ENCODE data around the gene KCNK6. TPM values are rescaled to one million over a fixed set of nuclear protein-coding genes. Genes with fewer than 3 reads are reported as not detected.

Gene KCNK6
- total and polyA plus RNA-seq, 2 donors (not counting 3 experiments of a cell fraction or from before 2014, with no cell fraction given): 7.4 to 11.3 TPM

- POLR2A ChIA-PET: no interaction called here
- intact Hi-C loops (cut with micrococcal nuclease): no loop called here
- H3K4me3 ChIP-seq (replicated peaks in 1 of 3; ENCODE audit: insufficient read depth in 1 of 3, low read depth in 1 of 3, low read length in 3 of 3): no peak overlapping the region
- FAIRE-seq (no peak), DNase-seq (ENCODE audit: low read depth, low spot score) (no peak)
- H3K79me2 ChIP-seq (ENCODE audit: control insufficient read depth, insufficient read depth, low read length): peaks cover 14% of the 10 kb centered on the region
- no peak overlapping the region for H3K9ac ChIP-seq (replicated peaks; ENCODE audit: extremely low read depth, insufficient read depth, low read length)
- no peak for TF ChIP-seq FOS (IDR thresholded peaks at IDR 0.05; ENCODE audit: borderline replicate concordance, insufficient read depth, low read length)
- no peak for TF ChIP-seq MYC (IDR thresholded peaks at IDR 0.05; ENCODE audit: low read depth, low read length)
- no peak for TF ChIP-seq EZH2 (IDR thresholded peaks at IDR 0.05; ENCODE audit: borderline replicate concordance, low read depth, low read length, severe bottlenecking)
- TF ChIP-seq JUN (IDR thresholded peaks at IDR 0.05; ENCODE audit: borderline replicate concordance, insufficient read depth, insufficient read length, low read depth): no peak
- no peak for TF ChIP-seq POLR2AphosphoS5 (IDR thresholded peaks at IDR 0.05; ENCODE audit: insufficient read depth, low read depth, low read length)
- no peak for TF ChIP-seq POLR2A (IDR thresholded peaks at IDR 0.05; ENCODE audit: low read depth, low read length)
- H2AFZ ChIP-seq (ENCODE audit: low read depth, low read length): no peak overlapping the region
- H3K27me3 ChIP-seq (ENCODE audit: control insufficient read depth in 2 of 2, insufficient read depth in 2 of 2, low read length in 2 of 2): no peaks in the 10 kb centered on the region
- dilution Hi-C loops (cut with MboI; ENCODE audit: extremely low pct_ligation_motif_present, low sequenced_read_pairs): no loop called here
- H3K27ac ChIP-seq (ENCODE audit: insufficient read depth, low read depth, low read length): no peak overlapping the region
- H3K4me2 ChIP-seq (ENCODE audit: insufficient read depth, low read length): no peak overlapping the region
- CTCF ChIA-PET: no interaction called here
- H3K36me3 ChIP-seq (ENCODE audit: control insufficient read depth in 2 of 2, extremely low read depth in 1 of 2, insufficient read depth in 2 of 2, low read length in 2 of 2): peaks cover 12 to 42% of the 10 kb centered on the region in 2 experiments
- H3K9me3 ChIP-seq (replicated peaks; ENCODE audit: control insufficient read depth, insufficient read depth, low read length): no peaks in the 10 kb centered on the region
- no peaks in the 10 kb centered on the region for H4K20me1 ChIP-seq (replicated peaks; ENCODE audit: control insufficient read depth, extremely low read depth, insufficient read depth, low read length)
- no peaks in the 10 kb centered on the region for H3K9me1 ChIP-seq (replicated peaks; ENCODE audit: control insufficient read depth, extremely low read depth, insufficient read depth, low read length)
- peaks cover 3% of the 10 kb centered on the region for H3K4me1 ChIP-seq (ENCODE audit: control insufficient read depth, extremely low read depth, insufficient read depth, low read length)
- no TSS peak for BruUV-seq (replicated peaks)
These were observed 61.5 kb downstream of the KCNK6 start for GRCh38 chr19:38381138-38381537.

Small RNAs within 50 kb of the gene (small RNA-seq; reads per million reads assigned to genes)
- gene RF00019 (ENCODE audit: insufficient read depth, insufficient read length, low read depth, low replicate concordance): not detected

Other genes with a start within 250 kb of the KCNK6 start
- gene DPF1, start 95.6 kb upstream of the KCNK6 start, total RNA-seq: 3.9 and 5.0 TPM in 2 replicates
- 1.6 and 2.0 TPM in 2 replicates for gene DPF1, start 95.6 kb upstream of the KCNK6 start, polyA plus RNA-seq
- 5.3 and 16.3 TPM in 2 replicates for gene PPP1R14A, start 63.5 kb upstream of the KCNK6 start, total RNA-seq
- 3.0 and 5.9 TPM in 2 replicates for gene PPP1R14A, start 63.5 kb upstream of the KCNK6 start, polyA plus RNA-seq
- 20.1 and 46.6 TPM in 2 replicates for gene SPINT2, start 55.3 kb upstream of the KCNK6 start, total RNA-seq
- 23.9 and 28.9 TPM in 2 replicates for gene SPINT2, start 55.3 kb upstream of the KCNK6 start, polyA plus RNA-seq
- 4.3 and 18.9 TPM in 2 replicates for gene C19orf33, start 15.6 kb upstream of the KCNK6 start, total RNA-seq
- 34.1 and 54.0 TPM in 2 replicates for gene C19orf33, start 15.6 kb upstream of the KCNK6 start, polyA plus RNA-seq
- gene YIF1B, start 3.9 kb upstream of the KCNK6 start, total RNA-seq: 80.9 and 85.8 TPM in 2 replicates
- gene YIF1B, start 3.9 kb upstream of the KCNK6 start, polyA plus RNA-seq: 249 and 345 TPM in 2 replicates
- 2.2 and 4.2 TPM in 2 replicates for gene CATSPERG, start 16.0 kb downstream of the KCNK6 start, total RNA-seq
- gene CATSPERG, start 16.0 kb downstream of the KCNK6 start, polyA plus RNA-seq: 0.77 and 0.81 TPM in 2 replicates
- gene PSMD8, start 54.7 kb downstream of the KCNK6 start, total RNA-seq: 203 and 215 TPM in 2 replicates
- gene PSMD8, start 54.7 kb downstream of the KCNK6 start, polyA plus RNA-seq: 543 and 714 TPM in 2 replicates
- gene GGN, start 68.2 kb downstream of the KCNK6 start, total RNA-seq: 0.88 and 1.5 TPM in 2 replicates
- 0.39 and 0.73 TPM in 2 replicates for gene GGN, start 68.2 kb downstream of the KCNK6 start, polyA plus RNA-seq
- gene SPRED3, start 68.9 kb downstream of the KCNK6 start, total RNA-seq: 13.5 and 15.7 TPM in 2 replicates
- 5.7 and 7.0 TPM in 2 replicates for gene SPRED3, start 68.9 kb downstream of the KCNK6 start, polyA plus RNA-seq
- 13.0 and 15.4 TPM in 2 replicates for gene FAM98C, start 83.2 kb downstream of the KCNK6 start, total RNA-seq
- gene FAM98C, start 83.2 kb downstream of the KCNK6 start, polyA plus RNA-seq: 12.6 and 16.5 TPM in 2 replicates
- gene RASGRP4, start 106.4 kb downstream of the KCNK6 start, total RNA-seq: not detected in 2 replicates
- gene RASGRP4, start 106.4 kb downstream of the KCNK6 start, polyA plus RNA-seq: not detected in 2 replicates
- gene RYR1, start 113.8 kb downstream of the KCNK6 start, total RNA-seq: 0.02 TPM in 1 of 2 replicates, not detected in the other
- gene RYR1, start 113.8 kb downstream of the KCNK6 start, polyA plus RNA-seq: under 0.01 TPM in 1 of 2 replicates, not detected in the other